WTC11 (cell line): ENCODE measurements around the gene TMEM38A. TPM values are rescaled to one million over a fixed set of nuclear protein-coding genes. Genes with fewer than 3 reads are reported as not detected.
"Not testable (repeated sequence)": the region's sequence is repeated elsewhere in the genome, so short reads cannot be mapped to it uniquely, and the experiment has no call there.

Experiments used
- ATAC-seq: fragments of 200-7000 bp; cut with Tn5 transposase; 2 replicates; pipeline ENCODE4 v1.10.0; 2021; ENCODE audit warnings: mild to moderate bottlenecking, moderate library complexity
- CTCF ChIA-PET: fragments of 300-600 bp; sonication (Branson Sonifier 250); formaldehyde crosslinking; loops from one replicate; lab custom pipeline; 2021; ENCODE audit warnings: antibody characterized with exemption; lab: Charles Lee
- POLR2A ChIA-PET: fragments of 350-600 bp; sonication (Branson Sonifier 250); formaldehyde crosslinking; loops from one replicate; lab custom pipeline; 2021; ENCODE audit warnings: antibody characterized with exemption; lab: Charles Lee
- DNase-seq: peaks from one replicate; pipeline ENCODE4 v3.0.0; 2021; ENCODE audit warnings: low spot score
- H3K27ac Mint-ChIP-seq: 2 replicates; pipeline ENCODE4 v1.8.0; 2021; ENCODE audit warnings: mixed read lengths
- H3K27me3 Mint-ChIP-seq: 2 replicates; pipeline ENCODE4 v1.8.0; 2021; ENCODE audit warnings: low read depth, mild to moderate bottlenecking, moderate library complexity, mixed read lengths
- H3K36me3 Mint-ChIP-seq: 2 replicates; pipeline ENCODE4 v1.8.0; 2021; ENCODE audit warnings: mixed read lengths
- H3K4me1 Mint-ChIP-seq: 2 replicates; pipeline ENCODE4 v1.8.0; 2022; ENCODE audit warnings: mixed read lengths
- H3K4me3 Mint-ChIP-seq: 2 replicates; pipeline ENCODE4 v1.8.0; 2021; ENCODE audit warnings: mild to moderate bottlenecking, moderate library complexity, mixed read lengths
- H3K9me3 Mint-ChIP-seq: 2 replicates; pipeline ENCODE4 v1.8.0; 2021; ENCODE audit warnings: mixed read lengths
- CREM ChIP-seq: sonication (generic); formaldehyde crosslinking; IDR thresholded peaks from 2 replicates; pipeline ENCODE4 v1.8.1; 2022; ENCODE audit warnings: mild to moderate bottlenecking, missing genetic modification reagents, moderate library complexity
- ELF4 ChIP-seq: sonication (generic); formaldehyde crosslinking; IDR thresholded peaks from 2 replicates; pipeline ENCODE4 v1.8.1; 2022; ENCODE audit warnings: low read depth, mild to moderate bottlenecking, moderate library complexity, missing genetic modification reagents
- FOXK1 ChIP-seq: sonication (generic); formaldehyde crosslinking; IDR thresholded peaks from 2 replicates; pipeline ENCODE4 v1.8.0; 2022; ENCODE audit warnings: mild to moderate bottlenecking, moderate library complexity, missing genetic modification reagents
- HMGA2 ChIP-seq: fragments of 250-450 bp; sonication (Bioruptor Pico); IDR thresholded peaks from 2 replicates; pipeline ENCODE4 v1.4.0; 2021; ENCODE audit warnings: mild to moderate bottlenecking, moderate library complexity
- NFE2L1 ChIP-seq: sonication (generic); formaldehyde crosslinking; IDR thresholded peaks from 2 replicates; pipeline ENCODE4 v1.8.1; 2023; ENCODE audit warnings: missing genetic modification reagents
- NR1H2 ChIP-seq: sonication (generic); formaldehyde crosslinking; IDR thresholded peaks from 2 replicates; pipeline ENCODE4 v1.9.0; 2021; ENCODE audit warnings: mild to moderate bottlenecking, moderate library complexity, missing genetic modification reagents
- RORB ChIP-seq: fragments of 250-450 bp; sonication (Bioruptor Pico); IDR thresholded peaks from 2 replicates; pipeline ENCODE4 v1.9.0; 2021; ENCODE audit warnings: mild to moderate bottlenecking
- SP1 ChIP-seq: sonication (generic); formaldehyde crosslinking; conservative IDR thresholded peaks from 2 replicates; pipeline ENCODE4 v1.8.1; 2022; ENCODE audit warnings: missing genetic modification reagents
- TEAD1 ChIP-seq: sonication (generic); formaldehyde crosslinking; IDR thresholded peaks from 2 replicates; pipeline ENCODE4 v1.8.0; 2022; ENCODE audit warnings: mild to moderate bottlenecking, missing genetic modification reagents
- TEAD4 ChIP-seq: sonication (generic); formaldehyde crosslinking; IDR thresholded peaks from 2 replicates; pipeline ENCODE4 v1.8.0; 2022; ENCODE audit warnings: mild to moderate bottlenecking, missing genetic modification reagents
- ZNF671 ChIP-seq: fragments of 250-450 bp; sonication (Bioruptor Pico); IDR thresholded peaks from 2 replicates; pipeline ENCODE4 v1.8.0; 2021; ENCODE audit warnings: mild to moderate bottlenecking
- total RNA-seq: library from RNA; stranded (reverse); gene quantifications from 3 replicates; pipeline ENCODE4 v1.2.3, GENCODE V29; 2021
- TF ChIP-seq, protein P1 (sequence below): sonication (generic); formaldehyde crosslinking; IDR thresholded peaks from 2 replicates; pipeline ENCODE4 v1.8.0; 2022; ENCODE audit warnings: mild to moderate bottlenecking, missing genetic modification reagents
- TF ChIP-seq, protein P2 (sequence below): sonication (generic); formaldehyde crosslinking; IDR thresholded peaks from 2 replicates; pipeline ENCODE4 v1.8.0; 2023; ENCODE audit warnings: mild to moderate bottlenecking, missing genetic modification reagents
- TF ChIP-seq, protein P3 (sequence below): sonication (generic); formaldehyde crosslinking; IDR thresholded peaks from 2 replicates; pipeline ENCODE4 v1.8.1; 2022; ENCODE audit warnings: low read depth, missing genetic modification reagents, borderline replicate concordance
- TF ChIP-seq, protein P4 (sequence below): fragments of 200-600 bp; IDR thresholded peaks from 2 replicates; pipeline ENCODE4 v1.8.0; 2022; ENCODE audit warnings: antibody characterized with exemption
- TF ChIP-seq, protein P5 (sequence below): sonication (generic); formaldehyde crosslinking; conservative IDR thresholded peaks from 2 replicates; pipeline ENCODE4 v1.8.1; 2022; ENCODE audit warnings: mild to moderate bottlenecking, missing genetic modification reagents
- TF ChIP-seq, protein P6 (sequence below): fragments of 250-450 bp; sonication (Bioruptor Pico); IDR thresholded peaks from 2 replicates; pipeline ENCODE4 v1.9.0; 2021; ENCODE audit warnings: mild to moderate bottlenecking
- TF ChIP-seq, protein P7 (sequence below): sonication (generic); formaldehyde crosslinking; IDR thresholded peaks from 2 replicates; pipeline ENCODE4 v1.8.0; 2022; ENCODE audit warnings: mild to moderate bottlenecking, missing genetic modification reagents

TMEM38A gene
- total RNA-seq, 1 experiment from 2014 or later, result 9.5 TPM

DNA sequence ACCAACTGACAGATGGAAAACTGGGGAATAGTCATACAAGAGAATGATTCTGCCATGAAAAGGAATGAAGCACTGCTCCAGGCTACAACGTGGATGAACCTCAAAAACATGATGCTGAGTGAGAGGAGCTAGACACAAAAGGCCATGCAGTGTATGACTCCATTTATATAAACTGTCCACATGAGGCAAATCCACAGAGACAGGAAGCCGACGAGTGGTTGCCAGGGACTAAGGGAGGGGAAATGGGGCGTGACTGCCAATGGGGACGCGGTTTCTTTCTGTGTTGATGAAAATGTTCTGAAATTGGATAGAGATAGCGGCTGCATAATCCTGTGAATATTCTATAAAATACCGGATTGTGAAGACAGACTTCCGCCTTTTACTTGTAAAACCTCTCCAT, 11.2 kb upstream of the TMEM38A start (continued):
- TF ChIP-seq ELF4 (CRISPR knock-in tag), result no peak
- TF ChIP-seq, all 79 proteins: peak for 0

DNA sequence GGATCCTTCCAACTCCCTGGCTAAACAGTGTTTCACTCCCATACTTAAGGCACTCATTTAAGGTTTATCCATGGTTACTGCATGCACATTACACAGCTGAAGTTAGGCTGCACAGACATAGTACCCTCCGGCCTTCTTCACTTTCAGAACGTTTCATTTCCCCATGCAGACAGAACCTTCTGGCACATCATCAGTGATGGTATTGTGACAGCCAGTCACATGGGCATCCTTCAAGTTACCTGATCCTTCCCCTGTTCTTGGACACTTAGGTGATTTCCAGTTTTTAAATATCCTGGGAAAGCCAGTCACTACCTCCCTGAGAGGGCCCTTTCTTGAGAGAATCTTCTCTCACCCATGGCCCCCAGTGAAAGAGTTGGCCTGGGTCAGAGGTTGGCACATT, 10.1 kb upstream of the TMEM38A start:
- Mint-ChIP-seq H3K4me1 (no peaks in the 10 kb centered on the region), H3K4me3 (no peak overlapping the region), H3K27ac (no peak overlapping the region; the same call in 1 of the 2 replicates), H3K36me3 (peaks cover 76% of the 10 kb centered on the region), H3K27me3 (no peaks in the 10 kb centered on the region), H3K9me3 (peaks cover 4% of the 10 kb centered on the region; the same call in 1 of the 2 replicates)
- POLR2A ChIA-PET, result no interaction called here
- CTCF ChIA-PET, result no interaction called here
- ATAC-seq, result no peak
- no peak for DNase-seq
- TF ChIP-seq ZNF671 (CRISPR knock-in tag), result no peak
- TF ChIP-seq, protein P1, sequence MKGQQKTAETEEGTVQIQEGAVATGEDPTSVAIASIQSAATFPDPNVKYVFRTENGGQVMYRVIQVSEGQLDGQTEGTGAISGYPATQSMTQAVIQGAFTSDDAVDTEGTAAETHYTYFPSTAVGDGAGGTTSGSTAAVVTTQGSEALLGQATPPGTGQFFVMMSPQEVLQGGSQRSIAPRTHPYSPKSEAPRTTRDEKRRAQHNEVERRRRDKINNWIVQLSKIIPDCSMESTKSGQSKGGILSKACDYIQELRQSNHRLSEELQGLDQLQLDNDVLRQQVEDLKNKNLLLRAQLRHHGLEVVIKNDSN (CRISPR knock-in tag), result no peak
- TF ChIP-seq, protein P2, sequence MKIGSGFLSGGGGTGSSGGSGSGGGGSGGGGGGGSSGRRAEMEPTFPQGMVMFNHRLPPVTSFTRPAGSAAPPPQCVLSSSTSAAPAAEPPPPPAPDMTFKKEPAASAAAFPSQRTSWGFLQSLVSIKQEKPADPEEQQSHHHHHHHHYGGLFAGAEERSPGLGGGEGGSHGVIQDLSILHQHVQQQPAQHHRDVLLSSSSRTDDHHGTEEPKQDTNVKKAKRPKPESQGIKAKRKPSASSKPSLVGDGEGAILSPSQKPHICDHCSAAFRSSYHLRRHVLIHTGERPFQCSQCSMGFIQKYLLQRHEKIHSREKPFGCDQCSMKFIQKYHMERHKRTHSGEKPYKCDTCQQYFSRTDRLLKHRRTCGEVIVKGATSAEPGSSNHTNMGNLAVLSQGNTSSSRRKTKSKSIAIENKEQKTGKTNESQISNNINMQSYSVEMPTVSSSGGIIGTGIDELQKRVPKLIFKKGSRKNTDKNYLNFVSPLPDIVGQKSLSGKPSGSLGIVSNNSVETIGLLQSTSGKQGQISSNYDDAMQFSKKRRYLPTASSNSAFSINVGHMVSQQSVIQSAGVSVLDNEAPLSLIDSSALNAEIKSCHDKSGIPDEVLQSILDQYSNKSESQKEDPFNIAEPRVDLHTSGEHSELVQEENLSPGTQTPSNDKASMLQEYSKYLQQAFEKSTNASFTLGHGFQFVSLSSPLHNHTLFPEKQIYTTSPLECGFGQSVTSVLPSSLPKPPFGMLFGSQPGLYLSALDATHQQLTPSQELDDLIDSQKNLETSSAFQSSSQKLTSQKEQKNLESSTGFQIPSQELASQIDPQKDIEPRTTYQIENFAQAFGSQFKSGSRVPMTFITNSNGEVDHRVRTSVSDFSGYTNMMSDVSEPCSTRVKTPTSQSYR (CRISPR knock-in tag), result no peak
- TF ChIP-seq CREM (CRISPR knock-in tag), result no peak
- TF ChIP-seq, protein P3, sequence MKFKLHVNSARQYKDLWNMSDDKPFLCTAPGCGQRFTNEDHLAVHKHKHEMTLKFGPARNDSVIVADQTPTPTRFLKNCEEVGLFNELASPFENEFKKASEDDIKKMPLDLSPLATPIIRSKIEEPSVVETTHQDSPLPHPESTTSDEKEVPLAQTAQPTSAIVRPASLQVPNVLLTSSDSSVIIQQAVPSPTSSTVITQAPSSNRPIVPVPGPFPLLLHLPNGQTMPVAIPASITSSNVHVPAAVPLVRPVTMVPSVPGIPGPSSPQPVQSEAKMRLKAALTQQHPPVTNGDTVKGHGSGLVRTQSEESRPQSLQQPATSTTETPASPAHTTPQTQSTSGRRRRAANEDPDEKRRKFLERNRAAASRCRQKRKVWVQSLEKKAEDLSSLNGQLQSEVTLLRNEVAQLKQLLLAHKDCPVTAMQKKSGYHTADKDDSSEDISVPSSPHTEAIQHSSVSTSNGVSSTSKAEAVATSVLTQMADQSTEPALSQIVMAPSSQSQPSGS (CRISPR knock-in tag), result no peak
- no peak for TF ChIP-seq TEAD1 (CRISPR knock-in tag)
- no peak for TF ChIP-seq RORB
- TF ChIP-seq, protein P4, sequence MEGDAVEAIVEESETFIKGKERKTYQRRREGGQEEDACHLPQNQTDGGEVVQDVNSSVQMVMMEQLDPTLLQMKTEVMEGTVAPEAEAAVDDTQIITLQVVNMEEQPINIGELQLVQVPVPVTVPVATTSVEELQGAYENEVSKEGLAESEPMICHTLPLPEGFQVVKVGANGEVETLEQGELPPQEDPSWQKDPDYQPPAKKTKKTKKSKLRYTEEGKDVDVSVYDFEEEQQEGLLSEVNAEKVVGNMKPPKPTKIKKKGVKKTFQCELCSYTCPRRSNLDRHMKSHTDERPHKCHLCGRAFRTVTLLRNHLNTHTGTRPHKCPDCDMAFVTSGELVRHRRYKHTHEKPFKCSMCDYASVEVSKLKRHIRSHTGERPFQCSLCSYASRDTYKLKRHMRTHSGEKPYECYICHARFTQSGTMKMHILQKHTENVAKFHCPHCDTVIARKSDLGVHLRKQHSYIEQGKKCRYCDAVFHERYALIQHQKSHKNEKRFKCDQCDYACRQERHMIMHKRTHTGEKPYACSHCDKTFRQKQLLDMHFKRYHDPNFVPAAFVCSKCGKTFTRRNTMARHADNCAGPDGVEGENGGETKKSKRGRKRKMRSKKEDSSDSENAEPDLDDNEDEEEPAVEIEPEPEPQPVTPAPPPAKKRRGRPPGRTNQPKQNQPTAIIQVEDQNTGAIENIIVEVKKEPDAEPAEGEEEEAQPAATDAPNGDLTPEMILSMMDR, result no peak
- TF ChIP-seq, protein P5, sequence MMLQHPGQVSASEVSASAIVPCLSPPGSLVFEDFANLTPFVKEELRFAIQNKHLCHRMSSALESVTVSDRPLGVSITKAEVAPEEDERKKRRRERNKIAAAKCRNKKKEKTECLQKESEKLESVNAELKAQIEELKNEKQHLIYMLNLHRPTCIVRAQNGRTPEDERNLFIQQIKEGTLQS (CRISPR knock-in tag), result no peak
- TF ChIP-seq FOXK1, result no peak
- TF ChIP-seq, protein P6, sequence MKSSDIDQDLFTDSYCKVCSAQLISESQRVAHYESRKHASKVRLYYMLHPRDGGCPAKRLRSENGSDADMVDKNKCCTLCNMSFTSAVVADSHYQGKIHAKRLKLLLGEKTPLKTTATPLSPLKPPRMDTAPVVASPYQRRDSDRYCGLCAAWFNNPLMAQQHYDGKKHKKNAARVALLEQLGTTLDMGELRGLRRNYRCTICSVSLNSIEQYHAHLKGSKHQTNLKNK (CRISPR knock-in tag), result no peak
- TF ChIP-seq, protein P7, sequence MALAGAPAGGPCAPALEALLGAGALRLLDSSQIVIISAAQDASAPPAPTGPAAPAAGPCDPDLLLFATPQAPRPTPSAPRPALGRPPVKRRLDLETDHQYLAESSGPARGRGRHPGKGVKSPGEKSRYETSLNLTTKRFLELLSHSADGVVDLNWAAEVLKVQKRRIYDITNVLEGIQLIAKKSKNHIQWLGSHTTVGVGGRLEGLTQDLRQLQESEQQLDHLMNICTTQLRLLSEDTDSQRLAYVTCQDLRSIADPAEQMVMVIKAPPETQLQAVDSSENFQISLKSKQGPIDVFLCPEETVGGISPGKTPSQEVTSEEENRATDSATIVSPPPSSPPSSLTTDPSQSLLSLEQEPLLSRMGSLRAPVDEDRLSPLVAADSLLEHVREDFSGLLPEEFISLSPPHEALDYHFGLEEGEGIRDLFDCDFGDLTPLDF, result no peak
- TF ChIP-seq HMGA2 (CRISPR knock-in tag), result no peak
- no peak for TF ChIP-seq NFE2L1 (CRISPR knock-in tag)
- TF ChIP-seq SP1 (CRISPR knock-in tag), result no peak
- TF ChIP-seq NR1H2 (CRISPR knock-in tag), result no peak
- no peak for TF ChIP-seq TEAD4 (CRISPR knock-in tag)

DNA sequence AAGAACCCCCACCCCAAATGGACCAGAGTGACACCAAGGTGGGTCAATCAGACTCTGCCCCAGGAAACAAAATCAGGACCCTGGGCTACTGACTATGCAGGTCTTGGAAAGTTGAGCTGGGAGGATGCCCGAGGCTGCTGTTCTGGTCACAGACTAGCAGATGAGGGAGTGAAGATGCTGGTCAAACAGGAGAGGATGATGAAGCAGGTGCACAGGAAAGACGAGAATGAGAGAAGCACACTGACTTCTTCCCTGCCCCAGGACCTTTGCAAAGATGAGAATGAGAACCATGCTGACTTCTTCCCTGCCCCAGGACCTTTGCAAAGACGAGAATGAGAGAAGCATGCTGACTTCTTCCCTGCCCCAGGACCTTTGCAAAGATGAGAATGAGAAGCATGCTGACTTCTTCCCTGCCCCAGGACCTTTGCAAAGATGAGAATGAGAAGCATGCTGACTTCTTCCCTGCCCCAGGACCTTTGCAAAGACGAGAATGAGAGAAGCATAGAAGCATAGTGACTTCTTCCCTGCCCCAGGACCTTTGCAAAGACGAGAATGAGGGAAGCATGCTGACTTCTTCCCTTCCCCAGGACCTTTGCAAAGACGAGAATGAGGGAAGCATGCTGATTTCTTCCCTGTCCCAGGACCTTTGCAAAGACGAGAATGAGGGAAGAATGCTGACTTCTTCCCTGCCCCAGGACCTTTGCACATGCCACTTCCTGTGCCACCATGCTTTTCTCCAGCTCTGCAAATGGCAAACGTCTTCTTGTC, 9.3 kb upstream of the TMEM38A start:
- H3K27me3 Mint-ChIP-seq, H3K9me3 Mint-ChIP-seq, H3K4me3 Mint-ChIP-seq, CTCF ChIA-PET, DNase-seq, H3K27ac Mint-ChIP-seq, ATAC-seq, POLR2A ChIA-PET, H3K4me1 Mint-ChIP-seq: not testable (repeated sequence)
- H3K36me3 Mint-ChIP-seq, result peaks cover 75% of the 10 kb centered on the region
